Measurements from ENCODE around the gene AP2A1. TPM values are rescaled to one million over a fixed set of nuclear protein-coding genes. Genes with fewer than 3 reads are reported as not detected.
A peak's percentile ranks its signal among the peaks of the same experiment; 100 is the strongest.

AP2A1 gene
- total and polyA plus RNA-seq, 2 of the 13 experiments (the other 11 are each of a cell fraction or from before 2014, with no cell fraction given), result 22.7 to 39.7 TPM

DNA sequence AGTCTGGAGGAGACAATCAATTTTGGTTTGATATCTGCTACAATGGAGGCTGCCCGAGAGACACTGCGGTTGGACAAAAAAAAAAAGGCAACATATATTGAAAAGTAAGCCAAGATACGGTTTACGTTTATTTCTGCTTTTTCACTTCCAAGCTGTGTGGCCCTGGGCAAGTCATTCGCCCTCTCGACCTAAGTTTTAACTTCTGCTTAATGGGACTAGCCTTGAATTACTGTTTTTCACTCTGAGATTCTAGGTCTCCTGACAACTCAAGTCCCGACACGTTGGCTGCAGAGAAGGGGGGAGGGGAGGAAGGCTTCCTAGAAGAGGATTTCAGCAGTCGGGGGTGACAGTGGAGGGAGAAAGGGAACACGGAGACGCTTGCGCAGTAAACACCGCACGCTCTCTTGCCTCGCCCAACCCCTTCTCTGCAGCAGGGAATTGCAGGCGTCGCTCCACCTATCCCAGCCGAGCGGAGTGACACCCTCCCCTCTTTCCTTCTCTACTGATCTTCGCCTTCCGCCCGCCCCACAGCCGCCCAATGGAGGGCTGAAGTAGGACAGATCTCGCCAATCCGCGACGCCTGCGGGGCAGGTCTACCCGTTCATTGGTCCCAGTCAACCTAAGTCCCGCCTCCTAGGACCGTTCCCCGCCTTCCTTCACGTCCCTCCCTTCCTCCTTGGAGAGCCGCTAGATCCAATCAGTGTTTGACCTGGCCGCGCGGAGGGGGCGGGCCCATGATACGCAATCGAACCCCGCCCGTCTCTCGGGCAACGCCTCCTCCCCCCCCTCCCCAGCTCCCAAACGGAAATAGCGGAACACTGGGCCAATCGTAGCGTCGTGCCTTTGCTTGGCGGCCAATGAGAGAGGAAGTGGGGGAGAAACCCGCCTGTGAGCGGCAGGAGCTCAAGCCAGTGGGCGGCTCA is 533 bp upstream of the AP2A1 start (continued):
- TF ChIP-seq, protein P1, sequence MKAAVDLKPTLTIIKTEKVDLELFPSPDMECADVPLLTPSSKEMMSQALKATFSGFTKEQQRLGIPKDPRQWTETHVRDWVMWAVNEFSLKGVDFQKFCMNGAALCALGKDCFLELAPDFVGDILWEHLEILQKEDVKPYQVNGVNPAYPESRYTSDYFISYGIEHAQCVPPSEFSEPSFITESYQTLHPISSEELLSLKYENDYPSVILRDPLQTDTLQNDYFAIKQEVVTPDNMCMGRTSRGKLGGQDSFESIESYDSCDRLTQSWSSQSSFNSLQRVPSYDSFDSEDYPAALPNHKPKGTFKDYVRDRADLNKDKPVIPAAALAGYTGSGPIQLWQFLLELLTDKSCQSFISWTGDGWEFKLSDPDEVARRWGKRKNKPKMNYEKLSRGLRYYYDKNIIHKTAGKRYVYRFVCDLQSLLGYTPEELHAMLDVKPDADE (CRISPR knock-in tag; IDR thresholded peaks at IDR 0.05), result no peak
- TF ChIP-seq, protein P2, sequence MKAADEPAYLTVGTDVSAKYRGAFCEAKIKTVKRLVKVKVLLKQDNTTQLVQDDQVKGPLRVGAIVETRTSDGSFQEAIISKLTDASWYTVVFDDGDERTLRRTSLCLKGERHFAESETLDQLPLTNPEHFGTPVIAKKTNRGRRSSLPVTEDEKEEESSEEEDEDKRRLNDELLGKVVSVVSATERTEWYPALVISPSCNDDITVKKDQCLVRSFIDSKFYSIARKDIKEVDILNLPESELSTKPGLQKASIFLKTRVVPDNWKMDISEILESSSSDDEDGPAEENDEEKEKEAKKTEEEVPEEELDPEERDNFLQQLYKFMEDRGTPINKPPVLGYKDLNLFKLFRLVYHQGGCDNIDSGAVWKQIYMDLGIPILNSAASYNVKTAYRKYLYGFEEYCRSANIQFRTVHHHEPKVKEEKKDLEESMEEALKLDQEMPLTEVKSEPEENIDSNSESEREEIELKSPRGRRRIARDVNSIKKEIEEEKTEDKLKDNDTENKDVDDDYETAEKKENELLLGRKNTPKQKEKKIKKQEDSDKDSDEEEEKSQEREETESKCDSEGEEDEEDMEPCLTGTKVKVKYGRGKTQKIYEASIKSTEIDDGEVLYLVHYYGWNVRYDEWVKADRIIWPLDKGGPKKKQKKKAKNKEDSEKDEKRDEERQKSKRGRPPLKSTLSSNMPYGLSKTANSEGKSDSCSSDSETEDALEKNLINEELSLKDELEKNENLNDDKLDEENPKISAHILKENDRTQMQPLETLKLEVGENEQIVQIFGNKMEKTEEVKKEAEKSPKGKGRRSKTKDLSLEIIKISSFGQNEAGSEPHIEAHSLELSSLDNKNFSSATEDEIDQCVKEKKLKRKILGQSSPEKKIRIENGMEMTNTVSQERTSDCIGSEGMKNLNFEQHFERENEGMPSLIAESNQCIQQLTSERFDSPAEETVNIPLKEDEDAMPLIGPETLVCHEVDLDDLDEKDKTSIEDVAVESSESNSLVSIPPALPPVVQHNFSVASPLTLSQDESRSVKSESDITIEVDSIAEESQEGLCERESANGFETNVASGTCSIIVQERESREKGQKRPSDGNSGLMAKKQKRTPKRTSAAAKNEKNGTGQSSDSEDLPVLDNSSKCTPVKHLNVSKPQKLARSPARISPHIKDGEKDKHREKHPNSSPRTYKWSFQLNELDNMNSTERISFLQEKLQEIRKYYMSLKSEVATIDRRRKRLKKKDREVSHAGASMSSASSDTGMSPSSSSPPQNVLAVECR (CRISPR knock-in tag; IDR thresholded peaks at IDR 0.05; ENCODE audit: borderline replicate concordance), result peak; percentile 19; the same call in 1 of the 2 replicates
- no peak for TF ChIP-seq SMYD3 (CRISPR knock-in tag; IDR thresholded peaks at IDR 0.05)
- TF ChIP-seq, protein P3, sequence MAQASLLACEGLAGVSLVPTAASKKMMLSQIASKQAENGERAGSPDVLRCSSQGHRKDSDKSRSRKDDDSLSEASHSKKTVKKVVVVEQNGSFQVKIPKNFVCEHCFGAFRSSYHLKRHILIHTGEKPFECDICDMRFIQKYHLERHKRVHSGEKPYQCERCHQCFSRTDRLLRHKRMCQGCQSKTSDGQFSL (CRISPR knock-in tag; IDR thresholded peaks at IDR 0.05), result peak; percentile 89
- peak; percentile 64; the same call in 1 of the 2 replicates for TF ChIP-seq FOXO1 (CRISPR knock-in tag; IDR thresholded peaks at IDR 0.05)
- TF ChIP-seq, protein P4, sequence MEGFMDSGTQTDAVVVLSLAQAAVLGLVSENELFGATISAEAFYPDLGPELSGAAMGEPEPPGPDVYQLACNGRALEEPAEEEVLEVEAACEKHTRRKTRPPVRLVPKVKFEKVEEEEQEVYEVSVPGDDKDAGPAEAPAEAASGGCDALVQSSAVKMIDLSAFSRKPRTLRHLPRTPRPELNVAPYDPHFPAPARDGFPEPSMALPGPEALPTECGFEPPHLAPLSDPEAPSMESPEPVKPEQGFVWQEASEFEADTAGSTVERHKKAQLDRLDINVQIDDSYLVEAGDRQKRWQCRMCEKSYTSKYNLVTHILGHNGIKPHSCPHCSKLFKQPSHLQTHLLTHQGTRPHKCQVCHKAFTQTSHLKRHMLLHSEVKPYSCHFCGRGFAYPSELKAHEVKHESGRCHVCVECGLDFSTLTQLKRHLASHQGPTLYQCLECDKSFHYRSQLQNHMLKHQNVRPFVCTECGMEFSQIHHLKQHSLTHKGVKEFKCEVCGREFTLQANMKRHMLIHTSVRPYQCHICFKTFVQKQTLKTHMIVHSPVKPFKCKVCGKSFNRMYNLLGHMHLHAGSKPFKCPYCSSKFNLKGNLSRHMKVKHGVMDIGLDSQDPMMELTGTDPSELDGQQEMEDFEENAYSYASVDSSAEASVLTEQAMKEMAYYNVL (CRISPR knock-in tag; IDR thresholded peaks at IDR 0.05; ENCODE audit: borderline replicate concordance), result 0 out of 2 replicates have a peak, but pooled peaks have one; percentile 13
- peak; percentile 61; the same call in 1 of the 2 replicates for TF ChIP-seq MXD4 (CRISPR knock-in tag; IDR thresholded peaks at IDR 0.05)
- no peak for TF ChIP-seq ZSCAN12 (CRISPR knock-in tag; IDR thresholded peaks at IDR 0.05)
- 0 out of 2 replicates have a peak, but pooled peaks have one; percentile 68 for TF ChIP-seq ZNF878 (CRISPR knock-in tag; IDR thresholded peaks at IDR 0.05)
- no peak for TF ChIP-seq ATRX (CRISPR knock-in tag; IDR thresholded peaks at IDR 0.05; ENCODE audit: borderline replicate concordance)
- peak; percentile 97 for TF ChIP-seq ZMYM3 (CRISPR knock-in tag; IDR thresholded peaks at IDR 0.05)
- TF ChIP-seq, protein P5, sequence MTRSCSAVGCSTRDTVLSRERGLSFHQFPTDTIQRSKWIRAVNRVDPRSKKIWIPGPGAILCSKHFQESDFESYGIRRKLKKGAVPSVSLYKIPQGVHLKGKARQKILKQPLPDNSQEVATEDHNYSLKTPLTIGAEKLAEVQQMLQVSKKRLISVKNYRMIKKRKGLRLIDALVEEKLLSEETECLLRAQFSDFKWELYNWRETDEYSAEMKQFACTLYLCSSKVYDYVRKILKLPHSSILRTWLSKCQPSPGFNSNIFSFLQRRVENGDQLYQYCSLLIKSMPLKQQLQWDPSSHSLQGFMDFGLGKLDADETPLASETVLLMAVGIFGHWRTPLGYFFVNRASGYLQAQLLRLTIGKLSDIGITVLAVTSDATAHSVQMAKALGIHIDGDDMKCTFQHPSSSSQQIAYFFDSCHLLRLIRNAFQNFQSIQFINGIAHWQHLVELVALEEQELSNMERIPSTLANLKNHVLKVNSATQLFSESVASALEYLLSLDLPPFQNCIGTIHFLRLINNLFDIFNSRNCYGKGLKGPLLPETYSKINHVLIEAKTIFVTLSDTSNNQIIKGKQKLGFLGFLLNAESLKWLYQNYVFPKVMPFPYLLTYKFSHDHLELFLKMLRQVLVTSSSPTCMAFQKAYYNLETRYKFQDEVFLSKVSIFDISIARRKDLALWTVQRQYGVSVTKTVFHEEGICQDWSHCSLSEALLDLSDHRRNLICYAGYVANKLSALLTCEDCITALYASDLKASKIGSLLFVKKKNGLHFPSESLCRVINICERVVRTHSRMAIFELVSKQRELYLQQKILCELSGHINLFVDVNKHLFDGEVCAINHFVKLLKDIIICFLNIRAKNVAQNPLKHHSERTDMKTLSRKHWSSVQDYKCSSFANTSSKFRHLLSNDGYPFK (CRISPR knock-in tag; IDR thresholded peaks at IDR 0.05; ENCODE audit: borderline replicate concordance), result peak; percentile 80; the same call in 1 of the 2 replicates
- peak; percentile 13; the same call in 1 of the 2 replicates for TF ChIP-seq CHD2 (IDR thresholded peaks at IDR 0.05; ENCODE audit: low read depth, low read length)
- peak; percentile 28; the same call in 1 of the 2 replicates for TF ChIP-seq NR2C2 (CRISPR knock-in tag; IDR thresholded peaks at IDR 0.05; ENCODE audit: borderline replicate concordance)
- TF ChIP-seq KLF12 (CRISPR knock-in tag; IDR thresholded peaks at IDR 0.05; ENCODE audit: borderline replicate concordance), result no peak
- no peak for TF ChIP-seq ZNF24 (IDR thresholded peaks at IDR 0.05)
- TF ChIP-seq CAMTA2 (CRISPR knock-in tag; IDR thresholded peaks at IDR 0.05; ENCODE audit: borderline replicate concordance), result no peak
